ENCODE results near the gene NCKAP5.

- TF ChIP-seq SMC3 (IDR thresholded peaks at IDR 0.05): no peak
- TF ChIP-seq CTCF (IDR thresholded peaks at IDR 0.05): no peak
- TF ChIP-seq ZFP36 (IDR thresholded peaks at IDR 0.05; ENCODE audit: borderline replicate concordance, partially characterized antibody): no peak
- TF ChIP-seq POLR2A (IDR thresholded peaks at IDR 0.05; ENCODE audit: low read length): no peak
- TF ChIP-seq HOXA7 (CRISPR knock-in tag; IDR thresholded peaks at IDR 0.05): no peak
- no peak for TF ChIP-seq EP300 (IDR thresholded peaks at IDR 0.05)
- TF ChIP-seq ESRRA (IDR thresholded peaks at IDR 0.05; ENCODE audit: borderline replicate concordance, low read length): no peak
- no peak for TF ChIP-seq USF2 (IDR thresholded peaks at IDR 0.05)
- TF ChIP-seq KDM5A (IDR thresholded peaks at IDR 0.05): no peak
- no peak for TF ChIP-seq JUNB (IDR thresholded peaks at IDR 0.05)
- TF ChIP-seq HDAC2 (IDR thresholded peaks at IDR 0.05): no peak
- TF ChIP-seq PHF8 (IDR thresholded peaks at IDR 0.05; ENCODE audit: borderline replicate concordance, low read depth): no peak
- TF ChIP-seq REST (IDR thresholded peaks at IDR 0.05): no peak
- no peak for TF ChIP-seq SREBF2 (IDR thresholded peaks at IDR 0.05)
These were observed 53.0 kb downstream of the NCKAP5 start for GRCh38 chr2:133515271-133515670.

Measured in A549 (cell line).